ENCODE measurements around the gene RAD51B.

RAD51B gene

DNA sequence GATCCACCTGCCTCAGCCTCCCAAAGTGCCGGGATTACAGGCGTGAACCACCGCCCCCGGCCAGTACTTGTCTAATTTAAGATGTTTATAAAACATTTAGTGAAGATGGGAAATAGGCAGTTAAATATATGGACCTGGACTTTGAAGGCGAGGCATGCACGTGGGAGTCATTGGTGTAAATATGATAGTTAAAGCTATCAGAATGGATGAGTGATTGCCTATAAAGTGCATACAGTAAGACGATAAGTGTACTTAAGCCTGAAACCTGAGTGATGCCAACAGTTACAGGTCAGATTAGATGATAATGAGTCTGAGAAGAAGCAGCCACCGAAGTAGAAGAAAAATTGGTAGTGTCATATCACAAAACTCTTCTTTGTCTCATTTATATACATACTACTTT, 11.5 kb downstream of the RAD51B start:
- H3K4me2 ChIP-seq = no peak overlapping the region
- H3K9ac ChIP-seq = no peak overlapping the region
- no peak for TF ChIP-seq Cebpa-rat (IDR thresholded peaks at IDR 0.05)
- H3K36me3 ChIP-seq = peaks cover 27% of the 10 kb centered on the region
- no peak overlapping the region for H3K27ac ChIP-seq
- no peaks in the 10 kb centered on the region for H4K20me1 ChIP-seq
- peaks cover 13% of the 10 kb centered on the region for H3K9me3 ChIP-seq
- H3K4me1 ChIP-seq = no peaks in the 10 kb centered on the region
- H3K27me3 ChIP-seq = no peaks in the 10 kb centered on the region
- H3K4me3 ChIP-seq = no peak overlapping the region

DNA sequence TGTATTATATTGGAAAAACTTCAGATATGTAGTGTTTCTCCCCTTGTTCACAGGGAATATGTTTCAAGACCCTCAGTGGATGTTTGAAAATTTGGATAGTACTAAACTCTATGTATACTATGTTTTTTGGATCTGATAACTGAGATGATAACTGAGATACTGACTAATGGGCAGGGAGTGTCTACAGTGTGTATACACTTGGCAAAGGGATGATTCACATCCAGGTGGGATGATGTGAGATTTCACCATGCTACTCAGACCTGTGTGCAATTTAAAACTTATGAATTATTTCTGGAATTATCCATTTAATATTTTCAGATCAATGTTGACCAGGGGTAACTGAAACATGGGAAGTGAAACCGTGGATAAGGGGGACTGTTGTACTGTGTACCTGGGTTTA, 13.8 kb downstream of the RAD51B start:
- Histone ChIP-seq H3K4me3 (no peak overlapping the region), H4K20me1 (no peaks in the 10 kb centered on the region), H3K4me2 (no peak overlapping the region), H3K27ac (no peak overlapping the region), H3K9ac (no peak overlapping the region), H3K36me3 (peaks cover 15% of the 10 kb centered on the region), H3K9me3 (peaks cover 8% of the 10 kb centered on the region; the same call in 1 of the 2 replicates), H3K4me1 (no peaks in the 10 kb centered on the region), H3K27me3 (no peaks in the 10 kb centered on the region)
- TF ChIP-seq Cebpa-rat (IDR thresholded peaks at IDR 0.05) = no peak

DNA sequence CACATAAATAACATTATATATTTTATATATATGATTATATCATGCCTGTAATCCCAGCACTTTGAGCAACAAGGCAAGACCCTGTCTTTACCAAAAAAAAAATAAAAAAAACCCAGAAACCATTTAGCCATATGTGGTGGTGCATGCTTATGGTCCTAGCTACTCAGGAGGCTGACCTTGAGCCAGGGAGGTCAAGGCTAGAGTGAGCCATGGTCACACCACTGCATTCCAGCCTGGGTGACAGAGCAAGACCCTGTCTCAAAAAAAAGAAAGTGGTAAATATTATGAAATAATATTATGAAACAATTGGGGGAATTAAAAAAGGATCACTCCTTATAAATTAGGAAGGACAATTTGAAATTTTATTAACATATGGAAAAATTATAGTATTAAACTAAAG, 16.0 kb downstream of the RAD51B start:
- Histone ChIP-seq H3K27me3 (no peaks in the 10 kb centered on the region), H3K4me3 (no peak overlapping the region), H3K4me2 (no peak overlapping the region), H3K27ac (no peak overlapping the region), H4K20me1 (no peaks in the 10 kb centered on the region), H3K9me3 (no peaks in the 10 kb centered on the region), H3K4me1 (no peaks in the 10 kb centered on the region), H3K36me3 (peaks cover 13% of the 10 kb centered on the region), H3K9ac (no peak overlapping the region)
- TF ChIP-seq Cebpa-rat (IDR thresholded peaks at IDR 0.05) = no peak

DNA sequence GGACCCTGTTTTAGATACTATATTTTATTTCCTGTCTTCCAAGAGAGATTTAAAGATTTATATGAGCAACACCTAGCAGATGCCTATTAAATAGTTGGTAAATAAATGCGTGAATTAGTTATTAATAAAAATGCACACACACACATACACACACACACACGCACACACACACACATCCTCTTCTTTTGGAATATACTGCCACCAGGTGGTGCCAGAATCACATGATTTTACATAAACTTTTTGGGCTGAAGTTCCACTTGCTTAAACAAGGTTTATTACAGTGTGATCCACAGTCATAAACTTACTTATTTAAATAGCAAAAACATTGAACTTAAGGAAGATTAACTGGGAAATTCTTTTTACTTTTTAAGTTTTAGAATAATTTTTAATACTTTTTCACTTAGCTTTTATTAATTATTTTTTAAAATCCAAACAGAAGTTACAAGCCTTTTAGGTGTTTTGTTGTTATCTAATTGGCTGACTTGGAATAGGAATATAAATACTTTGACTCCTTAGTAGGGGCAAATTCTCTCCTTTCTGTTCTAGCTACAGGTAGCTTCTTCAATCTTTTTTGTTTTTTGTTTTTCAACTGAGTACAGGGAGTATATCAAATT, 17.5 kb downstream of the RAD51B start:
- Histone ChIP-seq H3K9ac (no peak overlapping the region), H3K36me3 (peaks cover 13% of the 10 kb centered on the region), H3K9me3 (no peaks in the 10 kb centered on the region), H4K20me1 (no peaks in the 10 kb centered on the region), H3K4me2 (no peak overlapping the region), H3K27me3 (no peaks in the 10 kb centered on the region), H3K4me3 (no peak overlapping the region), H3K27ac (no peak overlapping the region), H3K4me1 (no peaks in the 10 kb centered on the region)
- TF ChIP-seq Cebpa-rat (IDR thresholded peaks at IDR 0.05) = no peak

DNA sequence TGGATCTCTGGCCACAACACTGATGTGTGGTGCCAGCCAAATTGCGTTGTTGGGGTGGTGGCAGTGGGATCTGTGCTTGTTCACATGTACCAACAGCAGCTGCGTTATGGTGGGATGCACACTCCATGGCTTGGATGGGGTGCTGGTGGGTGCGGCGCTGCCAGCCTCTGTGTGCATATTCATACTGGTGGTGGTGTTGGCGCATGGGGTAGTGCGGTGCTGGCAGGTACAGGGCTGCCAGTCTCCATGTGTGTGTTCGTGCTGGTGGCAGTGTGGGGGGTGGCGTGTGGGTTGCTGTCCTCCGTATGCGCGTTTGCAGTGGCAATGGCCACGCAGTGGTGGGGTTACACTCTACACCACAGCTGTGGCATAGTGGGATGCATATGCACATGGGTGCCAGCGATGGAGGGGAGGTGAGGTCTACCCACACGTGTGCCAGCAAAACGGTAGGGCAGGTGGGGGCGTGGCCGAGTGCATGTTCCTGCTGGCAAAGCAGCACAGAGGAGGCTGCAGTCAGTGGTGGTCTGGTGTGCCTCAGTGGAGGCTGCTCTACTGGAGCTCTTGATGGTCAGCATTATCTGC, 26.5 kb downstream of the RAD51B start:
- no peak overlapping the region for H3K4me2 ChIP-seq
- H3K4me3 ChIP-seq = no peak overlapping the region
- no peak for TF ChIP-seq Cebpa-rat (IDR thresholded peaks at IDR 0.05)
- H3K9me3 ChIP-seq = peaks cover 36% of the 10 kb centered on the region
- no peaks in the 10 kb centered on the region for H3K27me3 ChIP-seq
- H3K9ac ChIP-seq = no peak overlapping the region
- H3K27ac ChIP-seq = no peak overlapping the region
- no peaks in the 10 kb centered on the region for H4K20me1 ChIP-seq
- peaks cover 10% of the 10 kb centered on the region for H3K4me1 ChIP-seq
- peaks cover 19% of the 10 kb centered on the region for H3K36me3 ChIP-seq

DNA sequence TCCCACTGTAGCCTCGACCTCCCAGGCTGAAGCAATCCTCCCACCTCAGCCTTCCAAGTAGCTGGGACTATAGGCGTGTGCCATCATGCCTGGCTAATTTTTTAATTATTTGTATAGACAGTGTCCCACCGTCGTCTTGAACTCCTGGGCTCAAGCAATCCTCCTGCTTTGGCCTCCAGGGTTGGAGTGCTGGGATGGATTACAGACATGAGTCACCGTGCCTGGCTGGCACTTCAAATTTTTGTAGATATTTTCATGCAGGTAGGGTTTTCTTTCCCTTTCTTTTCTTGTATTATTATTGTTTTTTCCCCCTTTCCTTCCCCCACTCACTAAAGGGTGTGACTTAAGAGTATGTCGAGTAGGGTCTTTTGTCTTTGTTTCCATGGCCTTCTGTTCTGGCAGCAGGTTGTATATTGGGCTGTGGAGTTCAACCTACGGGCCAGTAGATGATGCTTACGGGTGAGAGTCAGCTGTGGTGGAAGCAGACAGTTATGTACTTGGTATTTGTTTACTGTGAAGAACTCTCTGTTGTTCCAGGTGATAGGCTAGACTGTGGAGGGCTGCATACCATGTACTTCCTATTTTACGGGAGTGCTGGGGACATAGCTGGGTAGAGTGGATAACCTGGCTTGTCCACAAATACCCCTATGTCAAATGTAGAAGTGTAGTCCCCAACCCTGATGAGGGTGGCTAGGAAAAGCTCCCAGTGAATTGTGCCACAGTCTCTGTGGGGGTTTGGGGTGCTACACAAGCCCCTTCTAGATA, 30.7 kb downstream of the RAD51B start:
- H3K36me3 ChIP-seq = peaks cover 17% of the 10 kb centered on the region
- H3K27me3 ChIP-seq = no peaks in the 10 kb centered on the region
- H3K4me1 ChIP-seq = peaks cover 31% of the 10 kb centered on the region
- H3K27ac ChIP-seq = peak overlapping the region; percentile 77
- no peaks in the 10 kb centered on the region for H4K20me1 ChIP-seq
- peak overlapping the region; percentile 69 for H3K4me2 ChIP-seq
- H3K4me3 ChIP-seq = no peak overlapping the region
- TF ChIP-seq Cebpa-rat (IDR thresholded peaks at IDR 0.05) = no peak
- peaks cover 36% of the 10 kb centered on the region for H3K9me3 ChIP-seq
- no peak overlapping the region for H3K9ac ChIP-seq

DNA sequence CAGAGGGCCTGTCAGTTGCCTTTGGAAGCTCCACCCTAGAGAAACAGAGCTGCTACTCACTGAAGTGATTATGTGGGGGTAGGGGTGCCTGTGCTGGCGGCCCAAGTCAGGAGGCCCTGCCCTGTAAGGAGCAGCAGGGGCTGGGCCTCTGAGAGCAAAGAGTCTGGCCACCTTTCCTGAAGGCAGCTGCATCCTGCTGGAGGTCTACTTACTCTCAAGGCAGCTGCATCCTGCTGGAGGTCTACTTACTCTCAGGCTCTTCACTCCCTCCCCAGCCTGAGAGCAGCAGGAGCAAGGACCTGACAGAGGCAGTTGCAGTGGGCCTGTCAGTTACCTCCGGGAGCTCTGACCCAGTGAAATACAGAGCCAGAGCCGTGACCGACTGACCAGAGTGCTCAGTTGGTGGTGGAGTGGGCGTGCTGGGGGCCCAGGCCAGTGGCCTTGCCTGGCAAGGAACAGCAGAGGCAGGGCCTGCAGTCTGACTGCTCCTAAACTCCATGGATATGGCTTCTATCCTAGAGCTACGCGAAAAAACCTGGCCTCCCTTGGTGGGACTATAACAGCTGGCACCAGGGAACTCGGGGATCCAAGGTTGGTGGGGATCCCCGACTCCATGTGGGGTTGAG, 32.3 kb downstream of the RAD51B start:
- Histone ChIP-seq H3K36me3 (0 out of 2 replicates have a peak, but pooled peaks cover under 1% of the 10 kb centered on the region), H3K4me3 (no peak overlapping the region), H3K9ac (no peak overlapping the region; the same call in 1 of the 2 replicates), H4K20me1 (no peaks in the 10 kb centered on the region), H3K27ac (peak overlapping the region; percentile 77), H3K4me1 (peaks cover 31% of the 10 kb centered on the region), H3K4me2 (peak overlapping the region; percentile 69), H3K9me3 (peaks cover 20% of the 10 kb centered on the region), H3K27me3 (no peaks in the 10 kb centered on the region)
- no peak for TF ChIP-seq Cebpa-rat (IDR thresholded peaks at IDR 0.05)

DNA sequence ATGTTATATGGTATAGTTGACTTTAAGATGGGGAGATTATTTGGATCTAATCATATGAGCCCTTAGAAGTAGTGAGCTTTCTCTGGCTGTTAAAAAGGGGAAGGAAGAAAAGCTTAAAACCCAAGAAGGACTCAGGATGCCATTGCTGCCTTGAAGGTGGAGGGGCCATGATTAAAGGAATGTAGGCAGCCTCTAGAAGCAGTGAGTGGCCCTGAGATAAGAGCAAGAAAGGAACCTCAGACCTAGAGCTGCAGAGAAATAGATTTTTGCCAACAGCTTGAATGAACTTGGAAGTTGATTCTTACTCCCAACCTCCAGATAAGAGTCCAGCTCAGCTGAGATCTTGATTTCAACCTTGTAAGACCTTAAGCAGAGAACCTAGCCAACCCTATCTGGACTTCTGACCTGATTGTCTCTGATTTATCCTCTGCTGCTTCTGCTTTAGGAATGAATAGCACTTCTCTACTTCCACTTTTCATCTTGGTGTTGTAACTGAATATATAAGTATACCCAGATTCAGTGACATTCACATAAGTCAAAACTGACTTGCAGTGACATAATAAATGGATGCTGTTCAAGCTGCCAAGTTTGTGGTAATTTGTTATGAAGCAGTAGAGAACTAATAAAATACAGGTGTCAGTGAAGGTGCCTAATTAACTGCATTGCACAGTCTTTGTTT, 33.5 kb downstream of the RAD51B start:
- Histone ChIP-seq H3K4me3 (no peak overlapping the region), H3K36me3 (peaks cover 4% of the 10 kb centered on the region; the same call in 1 of the 2 replicates), H4K20me1 (no peaks in the 10 kb centered on the region), H3K9ac (no peak overlapping the region), H3K27ac (no peak overlapping the region), H3K4me1 (peaks cover 31% of the 10 kb centered on the region), H3K9me3 (peaks cover 14% of the 10 kb centered on the region), H3K4me2 (no peak overlapping the region; the same call in 1 of the 2 replicates), H3K27me3 (no peaks in the 10 kb centered on the region)
- no peak for TF ChIP-seq Cebpa-rat (IDR thresholded peaks at IDR 0.05)

DNA sequence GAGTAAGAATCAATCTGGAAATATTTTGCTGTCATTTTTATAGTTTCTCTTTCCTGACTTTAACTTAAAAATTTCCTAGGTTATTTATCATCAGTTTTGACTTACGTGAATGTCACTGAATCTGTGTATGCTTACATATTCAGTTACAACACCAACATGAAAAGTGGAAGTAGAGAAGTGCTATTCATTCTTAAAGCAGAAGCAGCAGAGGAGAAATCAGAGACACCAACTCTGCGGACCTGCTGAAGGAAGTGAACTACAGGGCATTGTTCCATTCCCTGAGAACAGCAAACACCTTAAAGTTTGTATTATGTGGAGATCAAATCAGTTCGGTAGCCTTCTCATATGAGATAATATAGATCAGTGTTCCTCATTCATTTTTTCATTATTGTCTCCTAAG, 34.1 kb downstream of the RAD51B start:
- H3K36me3 ChIP-seq = peaks cover 4% of the 10 kb centered on the region; the same call in 1 of the 2 replicates
- H3K27me3 ChIP-seq = no peaks in the 10 kb centered on the region
- TF ChIP-seq Cebpa-rat (IDR thresholded peaks at IDR 0.05) = no peak
- H4K20me1 ChIP-seq = no peaks in the 10 kb centered on the region
- no peak overlapping the region for H3K4me3 ChIP-seq
- peaks cover 7% of the 10 kb centered on the region; the same call in 1 of the 2 replicates for H3K9me3 ChIP-seq
- H3K9ac ChIP-seq = no peak overlapping the region
- H3K4me2 ChIP-seq = no peak overlapping the region
- no peak overlapping the region for H3K27ac ChIP-seq
- H3K4me1 ChIP-seq = peaks cover 31% of the 10 kb centered on the region
